A673 (cell line): ENCODE results near the gene MTFR1L.

Experiments used
- CTCF ChIP-seq: fragments of 300-800, 200-600 bp; sonication (generic); conservative IDR thresholded peaks from 2 replicates; pipeline ENCODE4 v1.5.1; 2017; ENCODE audit warnings: low read depth, mild to moderate bottlenecking, antibody characterized with exemption, low read length, moderate library complexity, mixed read lengths
- EZH2 ChIP-seq: fragments of 200-600 bp; sonication (generic); IDR thresholded peaks from 2 replicates; pipeline ENCODE4 v1.6.1; 2017; ENCODE audit warnings: borderline replicate concordance, low read depth, mild to moderate bottlenecking, mixed read lengths, antibody characterized with exemption, low read length; ENCODE audit not compliant: poor library complexity, severe bottlenecking

GRCh38 chr1:25810341-25811299 is 9.1 kb upstream of the MTFR1L start:
- TF ChIP-seq CTCF (peak; percentile 97), EZH2 (no peak)
